Measurements from ENCODE around the gene TSPAN18.

Gene TSPAN18

GRCh38 chr11:44805596-44805995 lies 78.8 kb downstream of the TSPAN18 start:
- no peak for DNase-seq
- H3K9me3 Mint-ChIP-seq: no peaks in the 10 kb centered on the region
- no peak overlapping the region for H3K27ac Mint-ChIP-seq
- H3K36me3 Mint-ChIP-seq: no peaks in the 10 kb centered on the region
- H3K27me3 Mint-ChIP-seq: peaks cover 20 to 44% of the 10 kb centered on the region in 2 donors
- no peaks in the 10 kb centered on the region for H3K4me1 Mint-ChIP-seq
- no peak overlapping the region for H3K4me3 Mint-ChIP-seq
- ATAC-seq (replicated peaks): no peak

GRCh38 chr11:44808053-44808753 lies 81.4 kb downstream of the TSPAN18 start:
- Mint-ChIP-seq H3K27ac (no peak overlapping the region), H3K4me1 (no peaks in the 10 kb centered on the region), H3K4me3 (no peak overlapping the region), H3K9me3 (no peaks in the 10 kb centered on the region), H3K27me3 (peaks cover 4 to 35% of the 10 kb centered on the region in 2 donors), H3K36me3 (no peaks in the 10 kb centered on the region)
- no peak for DNase-seq
- no peak for ATAC-seq (replicated peaks)

- Mint-ChIP-seq H3K9me3 (no peaks in the 10 kb centered on the region), H3K27me3 (peaks cover 0 to 27% of the 10 kb centered on the region in 2 donors), H3K27ac (no peak overlapping the region), H3K4me3 (no peak overlapping the region), H3K4me1 (no peaks in the 10 kb centered on the region), H3K36me3 (no peaks in the 10 kb centered on the region)
- DNase-seq (no peak), ATAC-seq (replicated peaks) (no peak)
Observed at GRCh38 chr11:44809283-44809682, 82.5 kb downstream of the TSPAN18 start.

GRCh38 chr11:44811841-44812448 lies 85.2 kb downstream of the TSPAN18 start:
- peaks cover 0 to 20% of the 10 kb centered on the region in 2 donors for H3K27me3 Mint-ChIP-seq
- no peak for DNase-seq
- no peak overlapping the region for H3K4me3 Mint-ChIP-seq
- no peak for ATAC-seq (replicated peaks)
- no peak overlapping the region for H3K27ac Mint-ChIP-seq
- no peaks in the 10 kb centered on the region for H3K4me1 Mint-ChIP-seq
- H3K9me3 Mint-ChIP-seq: no peaks in the 10 kb centered on the region
- H3K36me3 Mint-ChIP-seq: no peaks in the 10 kb centered on the region

- ATAC-seq (replicated peaks): no peak
- Mint-ChIP-seq H3K27ac (no peak overlapping the region), H3K36me3 (no peaks in the 10 kb centered on the region), H3K9me3 (no peaks in the 10 kb centered on the region), H3K27me3 (peaks cover 0 to 20% of the 10 kb centered on the region in 2 donors), H3K4me3 (no peak overlapping the region), H3K4me1 (no peaks in the 10 kb centered on the region)
- DNase-seq: no peak
Observed at GRCh38 chr11:44812971-44813370, 86.2 kb downstream of the TSPAN18 start.

GRCh38 chr11:44813401-44813800 lies 86.6 kb downstream of the TSPAN18 start:
- no peak for ATAC-seq (replicated peaks)
- no peaks in the 10 kb centered on the region for H3K36me3 Mint-ChIP-seq
- no peak overlapping the region for H3K4me3 Mint-ChIP-seq
- DNase-seq: no peak
- peaks cover 0 to 20% of the 10 kb centered on the region in 2 donors for H3K27me3 Mint-ChIP-seq
- H3K4me1 Mint-ChIP-seq: no peaks in the 10 kb centered on the region
- H3K9me3 Mint-ChIP-seq: no peaks in the 10 kb centered on the region
- no peak overlapping the region for H3K27ac Mint-ChIP-seq

- no peak for ATAC-seq (replicated peaks)
- Mint-ChIP-seq H3K9me3 (no peaks in the 10 kb centered on the region), H3K4me3 (no peak overlapping the region), H3K36me3 (no peaks in the 10 kb centered on the region), H3K27me3 (peaks cover 0 to 10% of the 10 kb centered on the region in 2 donors), H3K27ac (no peak overlapping the region), H3K4me1 (no peaks in the 10 kb centered on the region)
- no peak for DNase-seq
Observed at GRCh38 chr11:44814881-44815592, 88.3 kb downstream of the TSPAN18 start.

- Mint-ChIP-seq H3K4me1 (no peaks in the 10 kb centered on the region), H3K4me3 (no peak overlapping the region), H3K9me3 (no peaks in the 10 kb centered on the region), H3K27me3 (peaks cover 0 to 15% of the 10 kb centered on the region in 2 donors), H3K36me3 (no peaks in the 10 kb centered on the region), H3K27ac (no peak overlapping the region)
- ATAC-seq (replicated peaks) (no peak), DNase-seq (no peak)
Observed at GRCh38 chr11:44815917-44816456, 89.2 kb downstream of the TSPAN18 start.

GRCh38 chr11:44816761-44817160 lies 90.0 kb downstream of the TSPAN18 start:
- H3K4me1 Mint-ChIP-seq: no peaks in the 10 kb centered on the region
- no peak for ATAC-seq (replicated peaks)
- peaks cover 2 to 14% of the 10 kb centered on the region in 2 donors for H3K27me3 Mint-ChIP-seq
- H3K9me3 Mint-ChIP-seq: no peaks in the 10 kb centered on the region
- no peaks in the 10 kb centered on the region for H3K36me3 Mint-ChIP-seq
- no peak for DNase-seq
- no peak overlapping the region for H3K4me3 Mint-ChIP-seq
- H3K27ac Mint-ChIP-seq: no peak overlapping the region

GRCh38 chr11:44817207-44817949 lies 90.6 kb downstream of the TSPAN18 start:
- Mint-ChIP-seq H3K4me3 (no peak overlapping the region), H3K36me3 (no peaks in the 10 kb centered on the region), H3K9me3 (no peaks in the 10 kb centered on the region), H3K4me1 (no peaks in the 10 kb centered on the region), H3K27ac (no peak overlapping the region), H3K27me3 (peaks cover 4 to 8% of the 10 kb centered on the region in 2 donors)
- DNase-seq: no peak
- no peak for ATAC-seq (replicated peaks)

- DNase-seq (no peak), ATAC-seq (replicated peaks) (no peak)
- Mint-ChIP-seq H3K9me3 (no peaks in the 10 kb centered on the region), H3K27me3 (peaks cover 4 to 6% of the 10 kb centered on the region in 2 donors), H3K36me3 (no peaks in the 10 kb centered on the region), H3K4me1 (no peaks in the 10 kb centered on the region), H3K27ac (no peak overlapping the region), H3K4me3 (no peak overlapping the region)
Observed at GRCh38 chr11:44818110-44818509, 91.3 kb downstream of the TSPAN18 start.

GRCh38 chr11:44819346-44819745 lies 92.6 kb downstream of the TSPAN18 start:
- ATAC-seq (replicated peaks): no peak
- H3K27ac Mint-ChIP-seq: no peak overlapping the region
- H3K27me3 Mint-ChIP-seq: peaks cover 4 to 6% of the 10 kb centered on the region in 2 donors
- H3K9me3 Mint-ChIP-seq: no peaks in the 10 kb centered on the region
- H3K36me3 Mint-ChIP-seq: no peaks in the 10 kb centered on the region
- H3K4me1 Mint-ChIP-seq: no peaks in the 10 kb centered on the region
- no peak for DNase-seq
- H3K4me3 Mint-ChIP-seq: no peak overlapping the region

- no peak for ATAC-seq (replicated peaks)
- no peak for DNase-seq
- no peaks in the 10 kb centered on the region for H3K9me3 Mint-ChIP-seq
- H3K36me3 Mint-ChIP-seq: no peaks in the 10 kb centered on the region
- no peak overlapping the region for H3K27ac Mint-ChIP-seq
- H3K27me3 Mint-ChIP-seq: peaks cover 4 to 6% of the 10 kb centered on the region in 2 donors
- H3K4me1 Mint-ChIP-seq: no peaks in the 10 kb centered on the region
- H3K4me3 Mint-ChIP-seq: no peak overlapping the region
Observed at GRCh38 chr11:44822369-44822768, 95.6 kb downstream of the TSPAN18 start.

- peak in 1 of 2 donors; percentile 68 for ATAC-seq (replicated peaks)
- Mint-ChIP-seq H3K9me3 (no peaks in the 10 kb centered on the region), H3K4me1 (no peaks in the 10 kb centered on the region), H3K27ac (no peak overlapping the region), H3K27me3 (peaks cover 4 to 6% of the 10 kb centered on the region in 2 donors), H3K4me3 (no peak overlapping the region), H3K36me3 (no peaks in the 10 kb centered on the region)
- DNase-seq: no peak
Observed at GRCh38 chr11:44823006-44823405, 96.2 kb downstream of the TSPAN18 start.
